NCI-H1694 (cell line): ENCODE measurements around the gene CPNE9.
"Not testable (repeated sequence)": the region's sequence is repeated elsewhere in the genome, so short reads cannot be mapped to it uniquely, and the experiment has no call there.

Experiments used
- DNase-seq: peaks from one replicate; lab custom pipeline; 2025; lab: John Stamatoyannopoulos, UW

The CPNE9 gene

DNA sequence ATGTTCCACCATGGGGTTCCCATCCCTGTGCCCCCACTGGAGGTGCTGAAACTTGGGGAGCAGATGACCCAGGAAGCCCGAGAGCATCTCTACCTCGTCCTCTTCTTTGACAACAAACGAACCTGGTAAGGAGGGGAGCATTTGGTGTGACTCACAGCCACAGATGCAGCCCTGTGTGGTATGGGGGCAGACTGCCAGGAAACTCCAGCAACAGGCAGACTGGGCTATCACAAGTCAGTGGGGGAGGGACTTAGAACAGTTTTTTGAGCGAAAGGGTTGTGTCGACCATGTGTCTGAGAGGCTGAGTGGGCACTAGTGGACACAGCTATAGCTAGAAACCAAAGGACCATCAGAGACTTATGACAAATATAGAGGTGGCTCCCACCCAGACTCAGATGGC, 42.7 kb downstream of the CPNE9 start:
- no peak for DNase-seq

DNA sequence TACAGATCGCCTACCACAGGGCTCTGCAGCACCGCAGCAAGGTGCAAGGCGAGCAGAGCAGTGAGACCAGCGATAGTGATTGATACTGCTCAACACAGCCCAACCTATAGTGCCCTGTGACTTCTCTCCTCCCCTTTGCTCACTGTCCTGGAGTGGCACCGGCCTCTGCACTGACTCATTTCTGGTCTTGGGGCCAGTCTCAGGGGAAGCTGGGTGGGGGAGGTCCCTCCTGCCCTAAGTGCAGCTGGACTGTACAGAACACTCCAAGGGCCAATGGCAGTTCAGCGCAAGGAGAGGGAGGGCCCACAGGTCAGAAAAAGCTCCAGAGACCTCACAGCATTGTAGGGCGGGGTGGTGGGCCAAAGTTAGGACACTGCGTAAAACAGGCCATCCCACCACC, 43.6 kb downstream of the CPNE9 start:
- DNase-seq, result no peak

DNA sequence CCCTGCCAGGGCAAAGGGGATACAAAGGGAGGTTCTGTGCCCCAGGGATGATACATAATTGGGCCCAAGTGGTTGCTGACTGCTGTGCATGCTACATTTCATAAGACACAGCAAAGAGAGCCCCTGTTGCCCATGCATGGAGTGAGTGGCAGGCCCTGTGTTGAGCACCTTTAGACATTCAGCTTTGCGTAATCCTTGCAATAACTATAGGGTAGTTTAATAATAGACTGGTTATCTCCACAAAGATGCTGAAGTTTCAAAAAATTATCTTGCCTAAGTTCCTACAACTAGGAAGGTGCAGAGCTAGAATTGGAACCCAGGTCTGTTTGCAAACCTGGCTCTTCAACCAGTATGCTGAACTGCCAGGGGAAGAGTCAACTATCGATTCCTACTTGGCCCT, 44.4 kb downstream of the CPNE9 start:
- no peak for DNase-seq

DNA sequence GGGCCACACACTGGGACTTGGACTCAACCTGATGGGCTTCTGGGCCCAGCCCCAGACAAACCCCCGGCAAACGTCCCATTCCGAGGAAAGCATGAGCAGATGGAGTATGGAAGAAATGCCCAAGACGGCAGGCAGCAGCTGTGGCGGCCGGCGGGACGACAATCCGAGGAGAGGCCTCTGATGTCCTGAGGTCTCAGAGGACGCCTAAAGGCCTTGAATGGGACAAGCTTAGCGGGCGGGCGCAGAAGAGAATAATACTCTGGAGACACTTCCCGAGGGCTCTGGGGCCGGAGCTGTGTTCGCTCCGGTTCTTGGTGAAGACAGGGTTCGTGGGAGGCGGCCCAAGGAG, 45.6 kb downstream of the CPNE9 start:
- no peak for DNase-seq

DNA sequence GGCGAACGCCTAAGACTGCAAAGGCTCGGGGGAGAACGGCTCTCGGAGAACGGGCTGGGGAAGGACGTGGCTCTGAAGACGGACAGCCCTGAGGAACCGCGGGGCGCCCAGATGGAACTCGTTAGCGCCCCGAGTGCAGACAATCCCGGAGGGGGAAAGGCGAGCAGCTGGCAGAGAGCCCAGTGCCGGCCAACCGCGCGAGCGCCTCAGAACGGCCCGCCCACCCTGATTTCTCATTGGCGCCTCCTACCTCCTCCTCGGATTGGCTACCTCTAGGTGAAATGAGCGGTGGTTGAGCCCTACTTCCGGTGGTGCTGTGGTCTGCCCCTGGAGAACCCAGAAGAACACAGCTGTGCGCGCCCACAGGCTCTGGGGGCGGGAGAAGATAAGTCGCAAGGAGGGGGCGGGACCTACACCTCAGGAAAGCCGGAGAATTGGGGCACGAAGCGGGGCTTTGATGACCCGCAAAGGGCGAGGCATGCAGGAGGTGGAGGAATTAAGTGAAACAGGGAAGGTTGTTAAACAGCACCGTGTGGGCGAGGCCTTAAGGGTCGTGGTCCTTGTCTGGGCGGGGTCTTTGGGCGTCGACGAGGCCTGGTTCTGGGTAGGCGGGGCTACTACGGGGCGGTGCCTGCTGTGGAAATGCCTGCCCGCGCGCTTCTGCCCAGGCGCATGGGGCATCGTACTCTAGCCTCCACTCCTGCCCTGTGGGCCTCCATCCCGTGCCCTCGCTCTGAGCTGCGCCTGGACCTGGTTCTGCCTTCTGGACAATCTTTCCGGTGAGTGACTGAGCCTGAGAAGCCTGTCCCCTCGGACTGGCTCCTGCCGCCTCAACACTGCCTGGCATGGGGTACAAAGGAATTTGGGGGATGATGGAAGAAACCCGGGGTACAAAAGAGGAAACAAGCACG, 46.3 kb downstream of the CPNE9 start, which contains the start of gene OGG1:
Gene OGG1 (plus strand): TSS at position 308 of the 911 bp plus-strand sequence. CDS start 335 bp downstream, at position 643.
- peak; percentile 79 for DNase-seq

DNA sequence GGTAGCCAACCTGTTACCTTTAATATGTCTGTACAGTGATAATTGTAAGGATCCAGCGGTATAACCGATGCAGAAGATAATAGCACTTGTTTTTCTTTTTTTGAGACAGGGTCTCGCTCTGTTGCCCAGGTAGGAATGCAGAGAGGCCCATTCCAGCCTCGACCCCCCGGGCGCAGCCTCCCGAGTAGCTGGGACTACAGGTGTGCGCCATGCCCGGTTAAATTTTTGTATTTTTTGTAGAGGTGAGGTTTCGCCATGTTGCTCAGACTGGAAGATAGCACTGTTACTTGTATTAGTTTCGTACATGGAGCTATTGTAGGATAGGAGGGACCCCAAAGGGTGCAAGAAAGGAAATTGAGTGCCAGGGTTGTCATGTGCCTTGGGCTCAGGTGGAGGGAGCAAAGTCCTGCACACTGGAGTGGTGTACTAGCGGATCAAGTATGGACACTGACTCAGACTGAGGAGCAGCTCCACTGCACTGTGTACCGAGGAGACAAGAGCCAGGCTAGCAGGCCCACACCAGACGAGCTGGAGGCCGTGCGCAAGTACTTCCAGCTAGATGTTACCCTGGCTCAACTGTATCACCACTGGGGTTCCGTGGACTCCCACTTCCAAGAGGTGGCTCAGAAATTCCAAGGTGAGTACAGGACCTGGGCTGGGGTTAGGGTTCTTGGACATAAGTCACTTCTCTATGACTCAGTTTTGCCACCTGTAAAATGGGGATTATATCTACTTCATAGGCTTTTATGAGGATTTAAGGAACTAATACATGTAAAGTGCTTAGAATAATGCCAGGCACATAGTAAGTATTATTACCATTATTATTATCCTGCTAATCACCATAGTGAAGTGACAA, 47.2 kb downstream of the CPNE9 start:
- no peak for DNase-seq

DNA sequence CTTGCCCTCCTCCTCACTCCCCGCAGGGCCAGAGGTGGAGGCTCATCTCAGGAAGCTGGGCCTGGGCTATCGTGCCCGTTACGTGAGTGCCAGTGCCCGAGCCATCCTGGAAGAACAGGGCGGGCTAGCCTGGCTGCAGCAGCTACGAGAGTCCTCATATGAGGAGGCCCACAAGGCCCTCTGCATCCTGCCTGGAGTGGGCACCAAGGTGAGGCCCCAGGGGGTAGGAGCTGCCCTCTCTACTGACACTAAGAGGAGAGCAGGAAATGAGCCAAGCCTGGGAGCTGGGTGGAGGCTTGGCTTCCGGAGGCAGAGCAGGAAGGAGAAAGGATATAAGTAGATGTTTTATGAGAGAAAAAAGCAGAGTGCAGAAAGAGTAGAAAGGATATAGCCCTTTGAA, 51.0 kb downstream of the CPNE9 start:
- no peak for DNase-seq

DNA sequence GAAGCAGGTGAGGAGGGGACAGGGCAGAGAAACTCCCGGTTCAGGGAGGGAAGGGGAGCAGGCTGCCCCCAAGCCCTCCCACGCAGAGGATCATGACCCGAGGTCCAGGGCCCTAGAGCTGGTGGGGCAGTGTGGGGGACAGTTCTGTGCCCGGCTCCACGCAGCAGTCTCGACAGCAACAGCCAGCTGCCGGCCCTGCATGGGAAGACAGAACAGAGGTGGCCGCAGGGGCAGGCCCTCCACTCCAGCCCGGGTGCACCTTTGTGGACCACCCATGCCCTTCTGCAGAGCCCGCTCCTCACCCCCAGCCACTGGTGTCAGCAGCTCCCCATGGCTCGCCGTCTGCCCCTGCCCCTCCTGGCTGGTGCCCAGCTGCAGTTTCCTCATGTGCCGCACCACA, 53.8 kb downstream of the CPNE9 start:
- DNase-seq, result no peak

DNA sequence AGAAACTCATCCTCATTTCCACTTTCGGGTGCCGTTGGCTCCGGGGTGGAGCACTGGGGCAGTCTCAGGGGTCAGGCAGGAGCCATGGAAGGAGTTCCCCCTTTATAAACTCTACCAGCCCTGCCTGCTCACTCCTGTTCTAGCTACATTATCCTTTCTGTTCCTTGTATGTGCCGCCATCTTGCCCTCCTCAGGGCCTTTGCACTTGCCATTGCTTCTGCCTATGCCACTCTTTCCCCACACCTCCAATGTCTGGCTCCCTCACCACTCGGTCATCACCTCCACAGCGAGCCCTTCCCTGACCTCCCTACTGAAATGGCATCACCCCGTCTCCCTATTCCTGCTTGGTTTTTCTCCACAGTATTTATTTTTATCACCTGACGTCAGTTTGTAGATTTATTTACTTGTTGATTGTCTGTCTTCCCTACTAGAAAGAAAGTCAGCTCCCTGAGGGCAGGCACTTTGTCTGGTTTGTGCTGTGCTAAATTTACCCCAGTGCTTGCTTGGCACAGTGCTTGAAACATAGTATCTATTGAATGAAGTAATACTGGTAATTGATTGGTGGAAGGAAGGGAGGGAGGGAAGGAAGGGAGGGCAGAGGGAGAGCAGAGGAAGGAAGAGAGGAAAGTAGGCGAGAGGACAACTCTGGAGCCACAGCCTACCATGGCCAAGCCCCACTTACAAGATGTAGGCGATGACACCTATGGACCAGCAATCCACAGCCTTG, 57.3 kb downstream of the CPNE9 start:
- no peak for DNase-seq

DNA sequence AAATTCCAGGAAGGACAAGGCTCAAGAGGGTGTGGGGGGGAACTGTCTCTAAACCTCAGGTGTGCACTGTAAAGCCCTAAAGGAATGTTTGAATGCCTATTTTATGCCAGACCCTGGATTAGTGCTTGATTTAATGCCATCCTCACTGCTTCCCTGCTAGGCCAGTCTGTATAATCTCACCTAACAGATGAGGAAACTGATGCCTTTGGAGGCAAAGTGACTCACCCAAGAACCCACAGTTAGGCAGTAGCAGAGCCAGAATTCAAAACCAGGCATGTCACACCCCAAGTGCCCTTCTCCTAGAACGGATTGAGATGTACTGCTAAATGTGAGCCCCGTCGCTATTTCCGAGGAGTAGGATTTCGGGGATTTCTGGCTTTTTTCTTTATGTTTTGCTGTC, 58.3 kb downstream of the CPNE9 start:
- DNase-seq, result no peak

DNA sequence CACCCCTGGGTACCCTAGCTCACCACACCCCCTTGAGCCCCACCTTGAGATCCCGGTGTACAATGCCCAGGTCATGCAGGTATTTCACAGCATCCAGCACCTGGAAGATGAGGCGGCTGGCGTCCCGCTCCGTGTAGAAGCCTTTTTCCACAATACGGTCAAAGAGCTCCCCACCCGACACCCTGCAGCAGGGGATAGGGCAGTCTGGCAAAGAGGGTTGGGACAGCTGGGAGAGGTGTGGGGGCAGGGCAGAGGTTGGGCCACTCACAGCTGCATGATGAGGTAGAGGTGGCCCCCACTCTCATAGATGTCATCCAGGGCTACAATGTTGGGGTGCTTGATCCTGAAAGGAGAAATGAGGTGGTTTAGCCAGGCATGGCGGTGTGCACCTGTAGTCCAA, 59.2 kb downstream of the CPNE9 start:
- no peak for DNase-seq

DNA sequence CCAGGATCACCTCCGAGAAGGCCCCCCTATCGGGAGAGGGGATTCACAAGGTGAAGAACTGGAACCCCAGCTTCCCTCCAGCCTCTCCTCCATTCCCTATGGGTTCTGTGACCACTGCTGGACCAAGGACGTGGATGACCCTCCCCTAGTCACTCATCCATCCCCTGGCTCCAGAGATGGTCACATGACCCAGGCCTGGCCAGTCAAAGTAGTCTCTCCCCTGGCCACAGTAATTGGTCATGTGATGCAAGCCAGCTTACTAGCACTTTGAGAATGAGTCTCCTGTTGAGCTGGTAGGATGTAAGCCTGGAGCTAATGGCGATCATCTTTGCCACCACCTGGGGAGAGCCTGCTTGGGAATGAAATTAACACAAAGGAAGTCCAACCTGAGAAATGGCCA, 62.2 kb downstream of the CPNE9 start:
- DNase-seq, result no peak

DNA sequence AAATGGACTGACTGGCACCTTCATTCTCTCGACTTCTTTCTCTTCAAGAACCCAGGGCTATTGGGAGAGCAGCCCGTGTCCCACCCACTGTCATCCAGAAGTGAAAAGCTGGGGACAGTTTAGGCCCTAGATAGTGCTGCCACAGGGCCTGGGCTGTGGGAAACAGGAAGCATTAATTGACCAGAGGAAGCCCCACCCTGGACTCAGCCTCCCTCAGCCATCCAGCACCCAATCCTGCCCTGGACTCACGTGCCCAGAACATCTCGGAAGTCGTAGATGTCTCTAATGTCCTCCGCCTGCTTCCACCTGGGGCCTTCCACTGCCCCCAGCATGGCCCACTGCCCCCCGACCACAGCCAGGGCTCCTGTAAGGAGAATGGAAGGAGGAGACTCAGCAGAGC, 63.8 kb downstream of the CPNE9 start:
- no peak for DNase-seq

DNA sequence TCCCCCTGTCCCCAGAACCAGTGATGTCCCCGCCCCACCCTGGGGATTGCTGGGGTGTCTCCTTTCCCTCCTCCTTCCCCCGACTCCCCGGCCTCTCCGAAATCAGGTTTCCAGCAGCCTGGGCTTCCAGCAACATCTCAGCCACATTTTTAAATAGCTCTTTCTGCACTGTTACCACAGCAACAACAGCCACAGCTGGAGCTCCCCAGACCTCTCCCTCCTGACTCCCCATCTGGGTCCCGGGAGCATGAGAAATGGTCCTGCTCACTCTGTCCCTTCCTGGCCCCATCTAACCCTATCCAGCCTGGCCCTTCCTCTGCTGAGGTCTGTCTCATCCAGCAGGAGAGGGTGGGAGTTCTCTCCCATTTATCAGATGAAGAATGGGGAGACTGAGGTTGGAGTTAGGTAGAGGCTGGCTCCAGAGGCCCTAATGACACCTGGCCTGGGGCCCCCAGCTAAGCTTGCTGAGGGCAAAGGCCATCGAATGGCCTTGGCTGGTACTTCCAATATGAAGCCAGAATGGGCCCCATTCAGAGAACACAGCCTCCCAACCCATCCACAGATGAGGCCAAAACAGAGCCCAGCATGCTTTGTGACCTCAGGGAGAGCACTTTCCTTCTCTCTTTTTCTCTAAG, 64.6 kb downstream of the CPNE9 start:
- DNase-seq, result no peak

DNA sequence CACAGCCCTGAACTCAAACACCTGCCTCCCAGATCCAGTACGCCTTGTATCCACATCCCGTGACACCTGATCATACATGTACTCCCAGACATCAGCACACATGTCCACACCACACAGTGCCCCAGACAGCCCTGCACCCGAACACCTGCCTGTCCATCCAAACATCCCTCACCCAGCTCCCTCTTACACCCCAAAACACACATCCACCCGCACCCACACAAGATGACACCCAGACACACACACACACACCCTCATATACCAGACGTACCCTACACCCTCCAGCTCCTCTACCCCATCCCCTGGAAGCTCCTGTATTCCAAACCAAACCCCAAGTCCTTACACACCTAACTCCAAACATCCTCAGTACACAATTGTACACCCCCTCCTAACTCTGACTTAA, 65.4 kb downstream of the CPNE9 start:
- DNase-seq, result no peak

DNA sequence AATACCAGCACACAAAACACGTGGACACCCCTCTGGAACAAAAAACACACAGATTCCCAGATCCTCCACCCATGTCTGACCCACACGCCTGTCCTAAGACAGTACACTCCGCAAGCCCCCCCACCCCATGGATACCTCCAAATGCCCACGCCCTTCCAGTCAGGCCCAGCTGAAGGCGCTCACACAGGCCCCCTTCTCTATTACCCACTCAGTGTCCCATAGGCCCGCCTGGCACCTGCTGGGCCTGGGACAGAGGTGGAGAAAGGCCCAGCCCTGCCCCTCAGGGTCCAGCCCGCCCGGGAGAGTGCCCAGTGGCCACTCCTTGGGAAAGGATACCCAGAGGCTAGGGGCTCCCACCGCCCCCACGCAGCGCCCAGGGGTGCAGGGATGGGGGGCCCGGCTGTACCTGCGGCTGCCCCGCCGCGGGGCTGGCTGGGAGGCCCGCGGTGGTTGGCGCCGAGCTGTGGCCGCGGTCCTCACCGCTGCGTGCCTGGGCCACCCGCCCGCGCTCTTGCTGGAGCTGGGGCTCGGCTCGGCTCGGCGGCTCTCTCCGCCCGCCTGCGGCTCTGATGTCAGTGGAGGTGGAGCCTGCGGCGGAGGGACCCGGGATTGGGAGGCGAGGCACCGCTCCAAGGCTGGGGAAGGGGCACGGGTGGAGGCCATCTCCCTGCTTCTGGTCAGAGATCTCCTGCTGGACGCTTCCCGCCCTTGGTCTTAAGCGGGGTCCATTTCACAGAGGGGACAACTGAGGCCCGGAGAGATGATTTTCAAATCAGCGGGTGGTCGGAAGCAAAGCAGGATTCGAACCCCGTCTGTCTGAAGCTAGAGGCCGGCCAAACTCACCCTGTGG, 66.0 kb downstream of the CPNE9 start, which contains the start of gene CAMK1:
Gene CAMK1 (minus strand): TSS at position 522 of the 850 bp plus-strand sequence. CDS start 2,198 bp downstream, outside the sequence.
- peak; percentile 10 for DNase-seq

DNA sequence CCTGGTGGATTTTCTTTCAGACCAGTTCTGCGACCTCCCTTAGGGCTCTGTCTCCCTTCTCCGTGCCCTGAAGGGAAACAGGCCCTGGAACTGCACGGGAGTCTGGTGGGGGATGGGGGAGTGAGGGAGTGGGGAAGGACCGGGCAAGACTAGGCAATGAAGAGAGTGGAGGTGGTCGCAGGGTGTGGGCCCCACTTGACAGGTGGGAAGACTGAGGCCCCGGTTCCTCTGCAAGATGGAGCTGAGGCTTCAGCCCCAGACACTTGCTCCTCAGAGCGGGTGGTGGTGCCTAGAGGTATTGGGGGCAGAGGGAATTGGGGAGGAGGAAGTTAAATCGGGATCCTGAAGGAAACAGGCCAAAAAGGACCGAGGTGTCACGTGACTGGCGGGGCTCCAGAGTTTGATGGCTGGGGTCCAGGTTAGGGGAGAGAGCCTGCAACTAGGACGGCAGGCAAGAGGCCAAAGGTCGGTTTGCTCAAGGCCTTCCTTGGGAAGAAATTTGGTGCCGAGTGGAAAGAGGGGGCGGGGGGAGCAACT, 66.7 kb downstream of the CPNE9 start:
- DNase-seq, result no peak

DNA sequence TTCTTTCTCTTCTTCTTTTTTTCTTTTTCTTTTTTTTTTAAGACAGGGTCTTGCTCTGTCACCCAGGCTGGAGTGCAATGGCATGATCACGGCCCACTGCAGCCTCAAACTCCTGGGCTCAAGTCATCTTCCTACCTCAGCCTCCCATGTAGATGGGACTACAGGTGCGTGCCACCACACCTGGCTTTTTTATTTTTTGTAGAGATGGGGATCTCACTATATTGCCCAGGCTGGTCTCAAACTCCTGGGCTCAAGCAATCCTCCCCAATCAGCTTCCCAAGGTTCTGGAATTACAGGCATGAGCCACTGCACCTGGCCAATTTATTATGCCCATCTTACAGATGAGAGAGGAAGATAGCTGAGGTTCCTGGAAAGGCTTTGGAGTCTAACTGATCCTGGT, 67.4 kb downstream of the CPNE9 start:
- DNase-seq, result not testable (repeated sequence)

DNA sequence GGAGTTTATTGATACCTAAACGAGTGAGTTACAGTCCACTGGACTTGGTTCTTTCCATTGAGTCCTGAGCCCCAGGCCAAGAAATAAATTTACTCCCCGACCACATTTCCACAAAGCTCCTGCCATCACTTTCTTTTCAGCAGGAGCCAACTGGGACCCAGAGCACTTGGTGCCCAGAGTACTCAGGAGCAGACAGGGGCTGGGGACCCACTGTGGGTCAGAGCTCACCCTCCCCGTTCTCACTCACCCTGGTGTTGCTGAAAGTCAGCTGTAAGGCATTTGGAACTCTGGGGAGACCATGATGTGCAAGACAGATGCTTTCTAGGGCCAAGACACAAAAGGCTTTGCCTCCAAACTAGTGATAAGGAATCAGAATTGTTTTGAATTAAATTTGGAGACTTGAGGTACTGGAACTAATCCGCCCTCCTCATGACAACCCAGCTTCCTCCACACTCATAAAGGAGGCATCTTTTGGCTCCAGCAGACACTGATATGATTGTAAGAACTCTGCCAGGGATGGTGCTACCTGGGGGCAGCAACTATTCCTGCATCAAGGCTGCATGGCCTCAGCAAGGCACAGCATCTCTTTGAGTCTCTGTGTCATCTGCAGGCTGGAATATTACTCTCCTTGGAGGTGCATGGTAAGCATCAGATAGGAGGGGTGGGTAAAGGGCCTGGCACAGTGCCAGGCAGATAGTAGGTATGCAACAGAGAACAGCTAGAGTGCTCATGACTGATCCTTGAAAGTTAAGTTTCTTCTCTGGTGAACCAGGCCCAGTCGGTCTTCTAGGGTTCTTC, 73.5 kb downstream of the CPNE9 start:
- no peak for DNase-seq

DNA sequence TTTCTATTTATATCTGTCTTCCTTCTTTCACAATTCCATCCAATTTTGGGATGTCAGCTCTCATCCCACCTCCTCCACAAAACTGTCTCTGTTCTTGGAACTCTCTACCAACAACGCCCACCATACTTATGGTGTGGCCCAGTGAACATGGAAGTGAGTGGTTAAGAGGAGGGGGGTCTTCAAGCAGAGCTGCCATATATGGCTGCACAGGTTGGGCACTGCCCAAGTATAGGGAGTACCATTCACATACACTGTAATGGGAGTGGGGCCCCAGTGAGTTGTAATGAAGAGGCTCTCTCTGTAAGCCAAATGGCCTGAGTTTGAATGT, 74.0 kb downstream of the CPNE9 start:
- no peak for DNase-seq
